ENCODE results near the gene SINHCAF.
"Not testable (repeated sequence)": the region's sequence is repeated elsewhere in the genome, so short reads cannot be mapped to it uniquely, and the experiment has no call there.

SINHCAF gene

DNA sequence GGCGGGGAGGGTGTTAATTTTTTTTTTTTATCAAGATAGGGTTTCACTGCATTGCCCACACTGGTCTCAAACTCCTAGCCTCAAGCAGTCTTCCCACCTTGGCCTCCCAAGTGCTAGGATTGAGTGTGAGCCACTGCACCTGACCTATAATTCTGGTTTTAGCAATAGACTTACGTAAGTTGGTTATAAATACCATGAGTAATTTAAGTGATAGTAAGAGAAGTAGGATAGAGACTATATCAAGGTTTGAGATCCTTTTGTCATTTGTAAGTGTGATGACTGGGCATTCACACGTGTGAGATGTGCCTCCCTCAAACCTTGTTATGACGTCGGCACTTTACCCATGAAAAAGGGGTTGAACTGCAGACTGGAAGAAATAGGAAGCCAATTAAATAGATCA, 22.5 kb downstream of the SINHCAF start:
- DNase-seq: no peak

DNA sequence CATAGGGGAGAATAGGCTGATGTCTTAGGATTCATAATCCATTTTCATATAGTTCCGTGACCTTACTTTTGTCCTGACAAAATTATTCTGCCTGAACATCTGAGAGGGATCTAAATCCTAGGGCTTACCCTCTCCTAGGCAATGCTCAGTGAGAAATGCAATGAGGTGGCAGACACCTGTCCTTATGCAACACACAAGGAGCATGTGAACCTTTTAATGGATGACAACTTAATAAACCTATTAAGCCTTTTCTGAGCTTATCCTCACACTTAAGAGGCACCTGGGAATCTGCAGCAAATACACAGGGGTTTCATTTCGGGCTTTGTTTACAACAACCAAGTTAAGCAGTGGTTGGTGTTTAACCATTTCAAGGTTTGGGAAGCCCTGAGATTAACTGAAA, 24.6 kb downstream of the SINHCAF start:
- no peak for DNase-seq

- DNase-seq: no peak
Observed at GRCh38 chr12:31300783-31301182, 25.2 kb downstream of the SINHCAF start.

- DNase-seq: no peak
Observed at GRCh38 chr12:31300341-31300740, 25.6 kb downstream of the SINHCAF start.

- no peak for DNase-seq
Observed at GRCh38 chr12:31298922-31299321, 27.0 kb downstream of the SINHCAF start.

GRCh38 chr12:31298515-31298910, 27.4 kb downstream of the SINHCAF start:
- no peak for DNase-seq

DNA sequence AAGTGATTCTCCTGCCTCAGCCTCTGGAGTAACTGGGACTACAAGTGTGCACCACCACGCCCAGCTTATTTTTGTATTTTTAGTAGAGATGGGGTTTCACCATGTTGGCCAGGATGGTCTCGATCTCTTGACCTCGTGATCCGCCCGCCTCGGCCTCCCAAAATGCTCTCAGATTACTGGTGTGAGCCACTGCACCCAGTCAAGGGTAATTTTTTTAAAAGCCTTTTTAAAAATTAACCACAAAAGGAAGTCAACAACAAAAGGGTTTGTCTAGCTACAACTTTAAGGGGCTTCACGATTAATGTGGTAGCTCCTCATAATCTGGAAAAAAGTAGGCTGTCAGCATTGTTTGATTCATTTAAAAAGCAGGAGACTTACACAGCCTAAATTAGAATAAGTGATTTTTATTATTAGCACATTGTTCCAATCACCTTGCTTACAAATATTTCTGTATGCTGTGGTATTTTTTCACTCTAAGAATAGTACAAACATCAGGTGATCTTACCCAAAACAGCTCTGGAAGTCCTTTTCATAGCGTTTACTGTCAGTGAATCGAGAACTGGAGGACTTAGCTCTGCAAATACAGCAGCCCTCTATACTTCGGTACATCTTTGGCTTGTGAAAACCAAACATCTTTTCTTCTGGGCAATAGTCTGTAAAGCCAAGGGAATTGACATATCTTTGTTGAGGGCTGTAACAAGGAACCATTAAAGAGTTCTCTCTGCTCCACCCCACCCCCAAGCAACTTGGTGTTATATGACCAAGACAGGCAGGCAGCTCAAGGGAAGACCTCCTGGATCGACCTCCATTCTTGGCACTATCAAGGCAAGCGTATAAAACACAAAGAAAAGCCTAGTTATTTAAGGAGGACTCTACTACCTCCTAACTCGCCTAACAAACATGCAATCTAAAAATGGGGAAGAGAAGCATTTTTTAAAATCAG, 28.1 kb downstream of the SINHCAF start:
- no peak for DNase-seq

- no peak for DNase-seq
Observed at GRCh38 chr12:31289441-31289840, 36.5 kb downstream of the SINHCAF start.

DNA sequence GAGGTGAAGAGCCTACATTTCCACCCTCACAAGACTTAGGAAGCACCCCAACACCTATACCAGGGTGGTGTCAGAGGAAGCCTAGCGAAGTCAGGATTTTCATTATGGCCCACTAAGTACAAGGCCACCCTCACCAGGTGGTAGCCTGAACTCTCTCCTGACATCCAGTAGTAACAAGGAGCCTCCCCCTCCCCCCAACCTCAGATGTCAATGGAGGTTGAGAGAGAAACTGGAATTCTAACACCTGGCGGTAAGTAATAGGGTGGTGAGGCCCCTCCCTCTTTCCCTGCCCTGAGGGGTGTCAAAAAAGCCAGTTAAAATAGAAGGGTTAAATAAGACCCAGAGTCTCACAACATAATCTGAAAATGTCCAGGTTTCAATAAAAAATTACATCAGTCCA, 37.6 kb downstream of the SINHCAF start:
- no peak for DNase-seq

- DNase-seq: no peak
Observed at GRCh38 chr12:31280183-31280582, 45.8 kb downstream of the SINHCAF start.

GRCh38 chr12:31279390-31279924, 46.5 kb downstream of the SINHCAF start:
- DNase-seq: no peak

GRCh38 chr12:31278832-31279231, 47.1 kb downstream of the SINHCAF start:
- no peak for DNase-seq

- no peak for DNase-seq
Observed at GRCh38 chr12:31278424-31278823, 47.5 kb downstream of the SINHCAF start.

DNA sequence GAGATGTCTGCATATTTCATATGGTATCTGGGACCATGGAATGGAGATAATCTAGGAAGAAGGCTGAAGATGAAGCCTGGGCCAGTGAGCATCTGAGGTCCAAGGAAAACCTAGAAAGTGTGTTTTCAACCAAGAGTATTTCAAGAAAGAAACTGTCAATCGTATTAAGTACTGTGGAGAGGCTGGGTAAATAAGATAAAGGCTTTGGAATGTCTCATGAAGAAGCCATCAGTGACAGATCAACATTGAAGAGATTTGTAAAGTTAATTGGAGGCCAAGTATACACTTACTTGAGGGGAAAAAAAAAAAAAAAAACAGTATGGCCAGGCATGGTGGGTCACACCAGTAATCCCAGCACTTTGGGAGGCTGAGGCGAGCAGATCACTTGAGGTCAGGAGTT, 48.9 kb downstream of the SINHCAF start:
- DNase-seq: no peak

- no peak for DNase-seq
Observed at GRCh38 chr12:31275491-31275890, 50.5 kb downstream of the SINHCAF start.

DNA sequence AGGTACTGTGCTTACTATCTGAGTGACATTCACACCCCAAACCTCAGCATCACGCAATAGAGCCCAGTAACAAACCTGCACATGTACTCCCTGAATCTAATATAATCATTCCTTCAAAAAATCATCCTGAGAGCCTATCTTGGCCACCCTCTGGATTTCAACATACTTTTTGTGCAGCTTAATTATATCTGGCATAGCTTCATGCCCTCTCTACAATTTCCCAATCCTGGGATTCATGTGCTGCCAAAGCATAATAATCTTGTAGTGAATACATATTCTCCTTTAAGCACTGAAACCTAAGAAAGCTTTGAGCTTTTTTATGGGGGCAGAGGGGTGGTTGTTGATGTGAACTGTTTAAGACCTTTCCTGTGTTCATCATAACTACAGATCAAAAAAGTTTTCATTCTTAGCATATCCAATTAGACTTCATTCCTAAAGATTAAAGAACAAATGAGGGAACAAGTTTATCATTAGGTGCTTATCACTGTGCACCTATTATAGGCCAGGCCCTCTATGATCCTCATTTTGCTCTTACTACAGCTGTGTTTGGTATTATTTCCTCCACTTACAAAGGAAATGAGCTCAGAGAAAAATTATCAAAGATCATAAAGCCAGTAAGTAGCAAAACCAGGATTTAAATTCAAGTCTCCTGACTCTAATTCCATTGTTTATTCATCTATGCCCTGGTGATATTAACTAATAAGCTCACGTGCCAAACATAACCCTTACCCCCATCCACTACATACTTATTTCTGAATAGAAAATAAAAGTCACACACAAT, 51.2 kb downstream of the SINHCAF start:
- no peak for DNase-seq

GRCh38 chr12:31273794-31274193, 52.2 kb downstream of the SINHCAF start:
- not testable (repeated sequence) for DNase-seq

- DNase-seq: no peak
Observed at GRCh38 chr12:31272607-31273225, 53.2 kb downstream of the SINHCAF start.

DNA sequence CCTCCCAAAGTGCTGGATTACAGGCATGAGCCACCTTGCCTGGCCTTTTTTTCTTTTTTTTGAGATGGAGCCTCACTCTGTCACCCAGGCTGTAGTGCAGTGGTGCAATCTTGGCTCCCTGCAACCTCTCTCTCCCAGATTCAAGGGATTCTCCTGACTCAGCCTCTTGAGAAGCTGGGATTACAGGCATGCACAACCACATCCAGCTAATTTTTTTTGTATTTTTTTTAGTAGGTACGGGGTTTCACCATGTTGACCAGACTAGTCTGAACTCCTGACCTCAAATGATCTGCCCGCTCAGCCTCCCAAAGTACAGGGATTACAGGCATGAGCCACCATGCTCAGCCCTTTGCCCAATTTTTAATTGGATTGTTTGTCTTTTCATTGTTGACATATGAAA, 58.0 kb downstream of the SINHCAF start:
- DNase-seq: no peak

DNA sequence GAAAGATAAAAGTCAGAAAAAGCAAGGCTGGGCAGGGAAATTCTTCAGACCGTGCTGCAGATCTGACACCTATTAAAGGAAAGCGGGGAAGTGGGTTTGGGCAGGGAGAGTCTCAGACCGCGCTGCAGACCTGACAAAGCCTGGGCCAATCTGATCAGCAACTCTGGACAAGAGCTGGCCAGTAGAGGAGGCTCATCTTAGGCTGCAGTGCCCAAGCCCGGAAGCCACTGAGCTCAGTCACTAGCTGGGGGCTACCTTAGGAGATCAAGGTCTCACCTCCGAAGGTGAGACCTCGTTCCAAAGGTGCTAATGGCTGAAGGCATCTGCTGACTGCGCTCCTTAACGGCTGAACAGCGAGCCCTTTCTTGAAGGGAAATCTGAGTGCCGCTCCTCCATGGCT, 60.2 kb downstream of the SINHCAF start:
- no peak for DNase-seq

DNA sequence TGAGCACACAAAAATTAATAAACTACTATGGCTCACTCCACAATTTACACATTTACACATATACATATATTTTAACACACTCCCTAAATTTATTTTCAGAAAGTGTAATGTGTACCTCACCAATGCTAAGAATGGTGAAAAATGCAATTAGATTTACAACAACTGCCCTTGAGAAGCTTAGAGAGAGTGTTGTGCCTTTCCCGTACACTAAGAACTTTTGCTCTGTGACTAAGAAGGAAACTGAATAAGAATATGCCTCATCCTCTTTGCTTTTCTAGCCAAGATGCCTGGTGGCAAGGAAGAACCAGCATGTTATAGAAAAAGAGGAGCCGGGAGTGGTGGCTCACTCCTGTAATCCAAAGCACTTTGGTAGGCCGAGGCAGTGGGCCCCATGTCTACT, 62.3 kb downstream of the SINHCAF start:
- DNase-seq: no peak

GRCh38 chr12:31261744-31262143, 64.2 kb downstream of the SINHCAF start:
- DNase-seq: no peak

DNA sequence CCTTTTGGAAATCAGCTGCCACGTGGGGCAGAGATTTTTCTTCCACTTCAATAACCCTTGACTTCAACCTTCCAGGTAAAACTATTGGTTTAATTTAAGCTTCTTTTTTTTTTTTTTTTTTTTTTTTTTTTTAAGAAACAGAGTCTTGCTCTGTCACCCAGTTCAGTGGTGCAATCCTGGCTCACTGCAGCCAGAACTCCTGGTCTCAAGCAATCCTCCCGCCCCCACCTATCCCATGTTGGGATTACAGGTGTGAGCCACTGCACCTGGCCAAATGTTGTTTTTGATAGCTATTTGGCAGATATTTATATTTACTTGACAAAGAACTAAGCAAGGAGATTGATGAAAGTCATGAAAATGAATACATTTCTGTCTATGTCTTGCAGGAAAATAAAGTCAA, 65.1 kb downstream of the SINHCAF start:
- no peak for DNase-seq

Data from RPMI8226 (cell line).